Astrocyte (in vitro differentiated cells and primary cell): ENCODE results near the gene IKBKG.

Source experiments
- EZH2 ChIP-seq: IDR thresholded peaks from 2 replicates; pipeline ENCODE4 v1.6.1; 2012; ENCODE audit warnings: mild to moderate bottlenecking, low read length, inconsistent platforms; ENCODE audit not compliant: insufficient read depth
- TF ChIP-seq, protein P1 (sequence below): IDR thresholded peaks from 2 replicates; pipeline ENCODE4 v1.5.1; 2011; ENCODE audit warnings: low read depth, mild to moderate bottlenecking, inconsistent platforms, low read length, moderate library complexity; ENCODE audit not compliant: insufficient read depth

DNA sequence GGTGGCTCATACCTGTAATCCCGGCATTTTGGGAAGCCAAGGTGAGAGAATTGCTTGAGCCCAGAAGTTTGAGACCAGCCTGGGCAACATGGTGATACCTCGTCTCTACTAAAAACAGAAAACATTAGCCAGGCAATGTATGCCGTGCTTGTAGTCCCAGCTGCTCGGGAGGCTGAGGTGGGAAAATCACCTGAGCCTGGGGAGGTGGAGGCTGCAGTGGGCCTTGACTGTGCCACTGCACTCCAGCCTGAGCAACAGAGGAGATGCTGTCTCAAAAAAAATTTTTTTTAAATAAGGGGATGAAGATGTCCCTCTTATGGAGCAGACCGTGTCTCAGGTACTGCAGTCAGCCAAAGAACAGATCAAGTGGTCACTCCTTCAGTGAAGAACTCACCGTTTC is 58.1 kb downstream of the IKBKG start:
- TF ChIP-seq, protein P1, sequence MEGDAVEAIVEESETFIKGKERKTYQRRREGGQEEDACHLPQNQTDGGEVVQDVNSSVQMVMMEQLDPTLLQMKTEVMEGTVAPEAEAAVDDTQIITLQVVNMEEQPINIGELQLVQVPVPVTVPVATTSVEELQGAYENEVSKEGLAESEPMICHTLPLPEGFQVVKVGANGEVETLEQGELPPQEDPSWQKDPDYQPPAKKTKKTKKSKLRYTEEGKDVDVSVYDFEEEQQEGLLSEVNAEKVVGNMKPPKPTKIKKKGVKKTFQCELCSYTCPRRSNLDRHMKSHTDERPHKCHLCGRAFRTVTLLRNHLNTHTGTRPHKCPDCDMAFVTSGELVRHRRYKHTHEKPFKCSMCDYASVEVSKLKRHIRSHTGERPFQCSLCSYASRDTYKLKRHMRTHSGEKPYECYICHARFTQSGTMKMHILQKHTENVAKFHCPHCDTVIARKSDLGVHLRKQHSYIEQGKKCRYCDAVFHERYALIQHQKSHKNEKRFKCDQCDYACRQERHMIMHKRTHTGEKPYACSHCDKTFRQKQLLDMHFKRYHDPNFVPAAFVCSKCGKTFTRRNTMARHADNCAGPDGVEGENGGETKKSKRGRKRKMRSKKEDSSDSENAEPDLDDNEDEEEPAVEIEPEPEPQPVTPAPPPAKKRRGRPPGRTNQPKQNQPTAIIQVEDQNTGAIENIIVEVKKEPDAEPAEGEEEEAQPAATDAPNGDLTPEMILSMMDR = no peak
- no peak for TF ChIP-seq EZH2
